HCT116 (cell line): ENCODE measurements around the gene DUSP28. TPM values are rescaled to one million over a fixed set of nuclear protein-coding genes. Genes with fewer than 3 reads are reported as not detected.

Experiments
- CBX3 ChIP-seq: IDR thresholded peaks from 2 replicates; pipeline ENCODE4 v1.6.1; 2012; ENCODE audit warnings: low read depth
- CEBPB ChIP-seq: IDR thresholded peaks from 2 replicates; pipeline ENCODE4 v1.6.1; 2012; ENCODE audit warnings: low read depth
- EGR1 ChIP-seq: IDR thresholded peaks from 2 replicates; pipeline ENCODE4 v1.6.1; 2012; ENCODE audit warnings: low read depth
- EZH2 ChIP-seq: fragments of 200-600 bp; sonication (generic); IDR thresholded peaks from 2 replicates; pipeline ENCODE4 v1.6.1; 2017; ENCODE audit warnings: antibody characterized with exemption, mixed run types
- EZH2phosphoT487 ChIP-seq: fragments of 200-600 bp; IDR thresholded peaks from 2 replicates; pipeline ENCODE4 v1.6.1; 2018; ENCODE audit warnings: antibody characterized with exemption, borderline replicate concordance
- FOSL1 ChIP-seq: IDR thresholded peaks from 2 replicates; pipeline ENCODE4 v1.6.1; 2012; ENCODE audit warnings: low read depth
- JUND ChIP-seq: IDR thresholded peaks from 2 replicates; pipeline ENCODE4 v1.6.1; 2012
- POLR2A ChIP-seq: IDR thresholded peaks from 2 replicates; pipeline ENCODE4 v1.7.0; 2011; ENCODE audit warnings: borderline replicate concordance; ENCODE audit not compliant: insufficient read depth, insufficient read length; ENCODE audit errors: extremely low read depth
- POLR2AphosphoS5 ChIP-seq: IDR thresholded peaks from 2 replicates; pipeline ENCODE4 v1.6.1; 2011; ENCODE audit warnings: mild to moderate bottlenecking, low read depth, low read length, moderate library complexity
- REST ChIP-seq: IDR thresholded peaks from 2 replicates; pipeline ENCODE4 v1.6.1; 2012; ENCODE audit warnings: low read depth
- SIN3A ChIP-seq: IDR thresholded peaks from 2 replicates; pipeline ENCODE4 v1.6.1; 2012; ENCODE audit warnings: low read depth
- TCF7L2 ChIP-seq: IDR thresholded peaks from 2 replicates; pipeline ENCODE4 v1.7.0; 2011; ENCODE audit warnings: borderline replicate concordance, inconsistent platforms; ENCODE audit not compliant: insufficient read depth, insufficient read length; ENCODE audit errors: extremely low read depth
- ZFX ChIP-seq: fragments of 450-650 bp; IDR thresholded peaks from 2 replicates; pipeline ENCODE4 v1.6.1; 2017
- ZNF274 ChIP-seq: fragments of 200-500 bp; sonication (Bioruptor generic); IDR thresholded peaks from 2 replicates; pipeline ENCODE4 v1.6.1; 2014; ENCODE audit warnings: mild to moderate bottlenecking, low read depth, low read length, inconsistent platforms
- total RNA-seq: library from RNA; stranded (reverse); gene quantifications from one replicate; pipeline ENCODE4 v1.2.1, GENCODE V29; 2021; ENCODE audit not compliant: unreplicated experiment

Gene DUSP28
- total RNA-seq, 1 experiment from 2014 or later = 5.6 TPM

DNA sequence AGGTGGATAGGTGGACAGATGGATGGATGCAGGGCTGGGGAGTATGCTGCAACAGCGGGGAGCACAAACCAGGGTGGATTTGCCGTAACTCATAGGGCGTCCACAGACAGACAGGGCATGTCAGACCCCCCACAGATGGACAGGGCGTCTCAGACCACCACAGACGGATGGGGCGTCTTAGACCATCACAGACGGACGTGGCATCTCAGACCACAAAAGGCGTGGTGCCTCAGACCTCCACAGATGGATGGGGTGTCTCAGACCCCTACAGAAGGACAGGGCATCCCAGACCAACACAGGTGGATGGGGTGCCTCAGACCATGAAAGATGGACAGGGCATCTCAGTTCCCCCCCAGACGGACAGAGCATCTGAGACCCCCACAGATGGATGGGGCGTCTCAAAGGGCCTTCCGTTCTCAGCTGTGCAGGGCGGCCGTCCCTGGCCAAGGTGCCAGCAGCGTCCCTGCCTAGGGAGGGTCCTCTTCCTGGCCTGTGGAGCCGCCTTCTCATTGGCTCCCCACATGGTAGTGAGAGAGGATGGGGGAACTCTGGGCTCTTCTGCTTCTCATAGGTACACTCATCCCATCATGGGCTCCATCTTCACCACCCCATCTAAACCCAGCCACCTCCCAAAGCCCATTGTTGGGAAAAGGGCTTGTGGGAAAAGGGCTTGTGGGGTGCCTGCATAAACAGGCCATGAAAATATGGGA, 4.5 kb upstream of the DUSP28 start (continued):
- TF ChIP-seq REST (no peak), ZFX (no peak), CEBPB (no peak), JUND (no peak), EGR1 (no peak), CBX3 (no peak), SIN3A (no peak), TCF7L2 (no peak), POLR2A (no peak), FOSL1 (no peak), ZNF274 (no peak), EZH2 (no peak), EZH2phosphoT487 (no peak), POLR2AphosphoS5 (no peak)
